Gastrocnemius medialis (tissue), 4 donors: ENCODE data around the gene GRIP2. TPM values are rescaled to one million over a fixed set of nuclear protein-coding genes. Genes with fewer than 3 reads are reported as not detected.

Source experiments
- ATAC-seq, 2 donors: fragments of 150-250 bp; one replicate each; pipeline ENCODE4 v1.9.1; 2016
- DNase-seq, 2 donors: peaks; one replicate each; pipeline ENCODE4 v3.0.0-alpha.2; 2019
- H3K27ac ChIP-seq, 4 donors: fragments of 200-600 bp; sonication (generic); 1 replicate in 1 of 4; 2 replicates in 3 of 4; pipeline ENCODE4 v1.5.1; 2016 to 2018; ENCODE audit warnings: mild to moderate bottlenecking in 2 of 4, moderate library complexity in 1 of 4
- H3K27me3 ChIP-seq, 3 donors: fragments of 200-600 bp; sonication (generic) in 2 of 3; 1 replicate in 1 of 3; 2 replicates in 2 of 3; pipeline versions ENCODE4 v1.5.1 to v1.6.0; 2016 to 2019; ENCODE audit warnings: mild to moderate bottlenecking in 1 of 3, moderate library complexity in 1 of 3
- H3K36me3 ChIP-seq, 2 donors: fragments of 200-600 bp; sonication (generic) in 1 of 2; one replicate each; pipeline ENCODE4 v1.5.1; 2017 to 2018
- H3K4me1 ChIP-seq, 2 donors: fragments of 200-600 bp; sonication (generic) in 1 of 2; one replicate each; pipeline ENCODE4 v1.5.1; 2016 to 2017; ENCODE audit warnings: mild to moderate bottlenecking in 2 of 2
- H3K4me3 ChIP-seq, 4 donors: fragments of 200-600 bp; sonication (generic) in 3 of 4; 1 replicate in 1 of 4; 2 replicates in 3 of 4; pipeline ENCODE4 v1.5.1; 2016 to 2019; ENCODE audit warnings: mild to moderate bottlenecking in 2 of 4
- H3K9me3 ChIP-seq, 3 donors: fragments of 200-600 bp; sonication (generic) in 2 of 3; 1 replicate in 1 of 3; 2 replicates in 2 of 3; pipeline ENCODE4 v1.5.1; 2016 to 2019
- POLR2A ChIP-seq, 2 donors: fragments of 450-650 bp; IDR thresholded peaks; one replicate each; pipeline ENCODE4 v1.6.1; 2017; ENCODE audit warnings: antibody characterized with exemption in 2 of 2, mild to moderate bottlenecking in 2 of 2, moderate library complexity in 2 of 2
- in situ Hi-C, 4 donors: fragments of 200-750 bp; cut with MboI; loops; one replicate each; pipeline versions ENCODE4 v1.15.0 to v1.8.0; 2017; ENCODE audit warnings: low sequenced_read_pairs in 4 of 4
- intact Hi-C: fragments of 100-400 bp; cut with DNase I; formaldehyde crosslinking; loops from one replicate; pipeline ENCODE4 v1.15.1; 2023; ENCODE audit warnings: low total_unique reads
- total RNA-seq, 4 donors: library from RNA; depleted of rRNA; stranded (reverse); fragments of >200 nt; gene quantifications; one replicate each; pipeline versions ENCODE4 v1.1.0 to v1.2.3, GENCODE V29; 2016
- TF ChIP-seq, protein P1 (sequence below), 5 experiments: fragments of 450-650 bp in 3 of 5; fragments of 200-600 bp in 2 of 5; sonication (generic) in 2 of 5; IDR thresholded peaks in 4 of 5; conservative IDR thresholded peaks in 1 of 5; 1 replicate in 4 of 5; 2 replicates in 1 of 5; pipeline ENCODE4 v1.5.1; 2016 to 2019; ENCODE audit warnings: antibody characterized with exemption in 5 of 5, mild to moderate bottlenecking in 3 of 5, moderate library complexity in 3 of 5

GRIP2 gene
- total RNA-seq, 4 donors from 2014 or later = 2.8 to 12.6 (median 4.6) TPM

DNA sequence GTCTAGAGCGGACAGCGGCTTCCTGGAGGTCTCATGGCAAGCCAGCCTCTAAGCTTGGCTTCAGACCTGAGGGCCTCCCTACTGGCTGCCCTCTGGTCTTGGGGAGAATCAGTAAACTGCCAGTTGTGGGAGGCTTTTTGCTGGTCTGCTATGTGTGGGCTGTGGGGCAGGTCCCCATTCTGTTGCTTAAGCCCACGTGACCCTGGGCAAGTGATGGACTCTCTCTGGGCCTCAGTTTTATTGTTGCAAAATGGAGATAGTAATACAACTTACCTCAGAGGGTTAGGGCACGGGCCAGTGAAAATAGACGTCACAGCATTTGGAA is 76.0 kb downstream of the GRIP2 start:
- Histone ChIP-seq H3K27me3 (no peaks in the 10 kb centered on the region), H3K4me1 (peaks cover 11% of the 10 kb centered on the region in 2 donors), H3K9me3 (no peaks in the 10 kb centered on the region), H3K36me3 (peaks cover 0 to 77% of the 10 kb centered on the region in 2 donors), H3K4me3 (no peak overlapping the region), H3K27ac (no peak overlapping the region)
- intact Hi-C loops = loop anchor here (10.0 kb wide), 1 partner anchor 569 kb away; no protein-coding TSS in a partner anchor
- TF ChIP-seq POLR2A (IDR thresholded peaks at IDR 0.05) = no peak
- TF ChIP-seq, protein P1, sequence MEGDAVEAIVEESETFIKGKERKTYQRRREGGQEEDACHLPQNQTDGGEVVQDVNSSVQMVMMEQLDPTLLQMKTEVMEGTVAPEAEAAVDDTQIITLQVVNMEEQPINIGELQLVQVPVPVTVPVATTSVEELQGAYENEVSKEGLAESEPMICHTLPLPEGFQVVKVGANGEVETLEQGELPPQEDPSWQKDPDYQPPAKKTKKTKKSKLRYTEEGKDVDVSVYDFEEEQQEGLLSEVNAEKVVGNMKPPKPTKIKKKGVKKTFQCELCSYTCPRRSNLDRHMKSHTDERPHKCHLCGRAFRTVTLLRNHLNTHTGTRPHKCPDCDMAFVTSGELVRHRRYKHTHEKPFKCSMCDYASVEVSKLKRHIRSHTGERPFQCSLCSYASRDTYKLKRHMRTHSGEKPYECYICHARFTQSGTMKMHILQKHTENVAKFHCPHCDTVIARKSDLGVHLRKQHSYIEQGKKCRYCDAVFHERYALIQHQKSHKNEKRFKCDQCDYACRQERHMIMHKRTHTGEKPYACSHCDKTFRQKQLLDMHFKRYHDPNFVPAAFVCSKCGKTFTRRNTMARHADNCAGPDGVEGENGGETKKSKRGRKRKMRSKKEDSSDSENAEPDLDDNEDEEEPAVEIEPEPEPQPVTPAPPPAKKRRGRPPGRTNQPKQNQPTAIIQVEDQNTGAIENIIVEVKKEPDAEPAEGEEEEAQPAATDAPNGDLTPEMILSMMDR (IDR thresholded peaks at IDR 0.05 in 4 of 5, conservative IDR thresholded peaks at IDR 0.05 in 1 of 5) = no peak
- in situ Hi-C loops = loop anchor here (5.0 to 25.0 kb wide), 5 partner anchors 59 to 577 kb away; partner anchors contain the start of genes SLC6A6 (in 2 of the 4) and WNT7A (in 2 of the 4)
- no peak for ATAC-seq
- no peak for DNase-seq

DNA sequence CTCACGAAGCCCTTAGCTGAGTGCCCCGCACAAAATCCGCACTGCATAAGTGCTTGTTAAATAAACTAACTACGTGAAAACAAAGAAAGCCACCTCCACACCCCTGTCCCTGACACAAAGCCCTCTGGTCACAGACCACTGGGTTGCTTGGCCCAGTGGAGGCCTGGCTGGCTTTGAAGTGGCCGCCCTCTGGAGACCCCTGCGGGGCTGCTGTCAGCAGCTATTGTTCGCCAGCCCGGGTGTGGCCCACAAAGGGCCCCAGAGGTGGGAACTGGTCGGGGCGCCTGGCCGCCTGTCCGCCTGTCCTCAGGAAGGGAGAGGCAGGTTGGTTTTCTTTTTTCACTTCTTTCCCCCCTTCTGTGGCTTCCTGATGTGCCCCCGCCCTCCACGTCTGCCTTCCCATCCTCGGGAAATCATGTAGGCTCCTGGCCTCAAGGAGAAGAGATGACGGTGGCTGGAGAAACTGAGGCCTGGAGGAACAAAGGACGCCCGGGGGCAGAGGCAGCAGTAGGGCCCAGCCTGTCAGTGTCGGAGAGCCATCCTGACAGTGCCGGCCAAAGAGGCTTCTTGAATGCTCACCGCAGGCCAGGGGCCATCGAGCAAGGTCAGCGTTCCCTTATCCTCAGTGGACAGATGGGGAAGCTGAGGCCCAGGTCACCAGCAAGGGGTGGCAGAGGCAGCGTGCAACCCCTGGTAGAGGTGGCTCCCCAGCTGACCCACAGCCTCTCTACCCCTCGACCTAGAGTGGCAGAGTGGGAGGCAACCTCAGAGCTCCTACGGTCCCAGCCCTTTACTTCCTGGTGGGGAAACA is 76.6 kb downstream of the GRIP2 start:
- Histone ChIP-seq H3K27me3 (no peaks in the 10 kb centered on the region), H3K36me3 (peaks cover 0 to 75% of the 10 kb centered on the region in 2 donors), H3K9me3 (no peaks in the 10 kb centered on the region), H3K4me1 (peaks cover 11% of the 10 kb centered on the region in 2 donors), H3K27ac (no peak overlapping the region), H3K4me3 (no peak overlapping the region)
- intact Hi-C loops (loop anchor here (10.0 kb wide), 1 partner anchor 569 kb away; no protein-coding TSS in a partner anchor), in situ Hi-C loops (loop anchor here (5.0 to 25.0 kb wide), 5 partner anchors 59 to 576 kb away; partner anchors contain the start of genes SLC6A6 (in 2 of the 4) and WNT7A (in 2 of the 4))
- ATAC-seq = no peak
- DNase-seq = no peak
- TF ChIP-seq POLR2A (IDR thresholded peaks at IDR 0.05) = no peak
- TF ChIP-seq, protein P1 (IDR thresholded peaks at IDR 0.05 in 4 of 5, conservative IDR thresholded peaks at IDR 0.05 in 1 of 5) = no peak

DNA sequence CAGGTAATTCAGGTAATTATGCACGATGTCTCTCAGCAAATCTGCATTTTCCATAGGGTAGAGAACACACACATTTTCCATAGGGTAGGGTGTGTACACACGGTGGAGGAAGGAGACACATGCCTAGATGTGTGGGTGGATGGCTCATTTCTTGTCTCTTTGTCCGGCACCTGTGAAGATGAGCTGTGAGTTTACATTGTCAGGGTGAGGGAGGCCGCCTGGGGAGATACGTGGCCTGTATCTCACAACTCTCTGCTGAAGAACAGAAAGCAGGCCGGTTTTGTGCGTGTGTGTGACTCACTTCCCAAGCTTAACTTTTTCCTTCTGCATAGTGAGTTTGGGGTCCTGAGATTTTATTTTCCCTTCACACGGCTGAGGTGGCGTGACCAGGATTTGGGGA is 77.4 kb downstream of the GRIP2 start:
- no peaks in the 10 kb centered on the region for H3K9me3 ChIP-seq

DNA sequence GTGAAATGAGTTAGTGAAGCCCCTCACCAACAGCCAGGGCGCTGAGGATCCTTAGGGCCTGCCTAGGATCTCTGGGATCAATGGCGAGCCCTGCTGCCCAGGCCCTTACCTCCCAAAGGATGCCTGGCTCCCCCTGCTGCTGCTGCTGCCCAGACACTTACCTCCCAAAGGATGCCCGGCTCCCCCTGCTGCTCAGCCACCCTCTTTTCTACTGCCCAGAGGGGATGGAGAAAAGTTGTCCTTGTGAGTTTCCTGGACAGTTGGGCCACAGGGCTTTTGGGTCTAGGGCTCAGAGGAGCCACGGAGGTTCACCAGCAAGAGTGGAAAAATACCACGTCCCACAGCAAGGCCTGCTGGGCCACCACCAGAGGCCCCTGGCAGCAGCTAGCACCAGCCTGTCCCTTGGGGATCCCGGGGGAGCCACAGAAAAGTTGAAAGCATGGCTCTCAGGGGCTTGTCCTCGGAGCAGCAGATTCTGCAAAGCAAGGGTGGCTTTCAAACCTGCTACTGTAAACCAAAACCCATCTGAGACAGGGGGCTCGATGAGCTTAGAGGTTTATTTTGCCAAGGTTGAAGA is 78.3 kb downstream of the GRIP2 start:
- H3K27ac ChIP-seq = no peak overlapping the region
- H3K4me3 ChIP-seq = no peak overlapping the region
- DNase-seq = no peak
- H3K36me3 ChIP-seq = peaks cover 0 to 69% of the 10 kb centered on the region in 2 donors
- no peaks in the 10 kb centered on the region for H3K27me3 ChIP-seq
- H3K9me3 ChIP-seq = no peaks in the 10 kb centered on the region
- ATAC-seq = no peak
- intact Hi-C loops (loop anchor here (2.0 to 10.0 kb wide), 2 partner anchors 259 to 567 kb away; no protein-coding TSS in a partner anchor), in situ Hi-C loops (loop anchor here (5.0 to 25.0 kb wide), 5 partner anchors 57 to 575 kb away; partner anchors contain the start of genes SLC6A6 (in 2 of the 4) and WNT7A (in 2 of the 4))
- TF ChIP-seq, protein P1 (IDR thresholded peaks at IDR 0.05 in 4 of 5, conservative IDR thresholded peaks at IDR 0.05 in 1 of 5) = peak in 3 of 5 experiments; percentile 35 to 39 (median 39)
- TF ChIP-seq POLR2A (IDR thresholded peaks at IDR 0.05) = no peak
- peaks cover 11% of the 10 kb centered on the region in 2 donors for H3K4me1 ChIP-seq

More for the DNA sequence above, 77.4 kb downstream of the GRIP2 start:
- Histone ChIP-seq H3K27me3 (no peaks in the 10 kb centered on the region), H3K4me1 (peaks cover 11% of the 10 kb centered on the region in 2 donors), H3K36me3 (peaks cover 0 to 76% of the 10 kb centered on the region in 2 donors), H3K27ac (no peak overlapping the region), H3K4me3 (no peak overlapping the region)
- intact Hi-C loops = loop anchor here (10.0 kb wide), 1 partner anchor 568 kb away; no protein-coding TSS in a partner anchor
- ATAC-seq (no peak), DNase-seq (no peak)
- TF ChIP-seq POLR2A (IDR thresholded peaks at IDR 0.05) = no peak
- TF ChIP-seq, protein P1 (IDR thresholded peaks at IDR 0.05 in 4 of 5, conservative IDR thresholded peaks at IDR 0.05 in 1 of 5) = no peak
- in situ Hi-C loops = loop anchor here (5.0 to 25.0 kb wide), 5 partner anchors 58 to 575 kb away; partner anchors contain the start of genes SLC6A6 (in 2 of the 4) and WNT7A (in 2 of the 4)
